H1 (cell line): Measurements from ENCODE around the gene MYRIP. TPM values are rescaled to one million over a fixed set of nuclear protein-coding genes. Genes with fewer than 3 reads are reported as not detected.

Experiments
- CTCF ChIA-PET: fragments of 300-600 bp; sonication (Branson Sonifier 250); formaldehyde crosslinking; loops from one replicate; lab custom pipeline; 2021; ENCODE audit not compliant: partially characterized antibody; lab: Charles Lee
- POLR2A ChIA-PET: fragments of 300-600 bp; sonication (Branson Sonifier 250); formaldehyde crosslinking; loops from one replicate; lab custom pipeline; 2021; ENCODE audit warnings: inconsistent platforms; ENCODE audit not compliant: partially characterized antibody; lab: Charles Lee
- DNase-seq, 2 experiments: peaks; one replicate each; pipeline versions ENCODE4 v3.0.0 to v3.0.0-alpha.2; 2010 to 2022; ENCODE audit warnings: low spot score in 2 of 2, low read depth in 1 of 2, mixed read lengths in 1 of 2
- FAIRE-seq: peaks from 2 replicates; lab custom pipeline; 2011; peaks lifted over from hg19 to GRCh38; lab: Jason Lieb, UNC
- H2AFZ ChIP-seq: 2 replicates; pipeline ENCODE4 v1.8.1; 2012; ENCODE audit warnings: low read length, inconsistent platforms
- H2AK5ac ChIP-seq: 2 replicates; pipeline ENCODE4 v1.6.1; 2013; ENCODE audit warnings: low read depth, low read length
- H2BK120ac ChIP-seq: replicated peaks from 2 replicates; pipeline ENCODE3; 2013; ENCODE audit warnings: low read depth, low read length, inconsistent platforms
- H2BK12ac ChIP-seq: 2 replicates; pipeline ENCODE4 v1.6.1; 2013; ENCODE audit warnings: low read depth, low read length
- H2BK15ac ChIP-seq: 2 replicates; pipeline ENCODE4 v1.6.1; 2013; ENCODE audit warnings: low read length
- H2BK20ac ChIP-seq: 2 replicates; pipeline ENCODE4 v1.6.1; 2013; ENCODE audit warnings: low read length
- H2BK5ac ChIP-seq: 2 replicates; pipeline ENCODE4 v1.6.1; 2013; ENCODE audit warnings: low read depth, low read length
- H3K14ac ChIP-seq: 2 replicates; pipeline ENCODE4 v1.6.1; 2013; ENCODE audit warnings: inconsistent platforms; ENCODE audit not compliant: insufficient read length
- H3K18ac ChIP-seq: 2 replicates; pipeline ENCODE4 v1.6.1; 2013; ENCODE audit warnings: low read length; ENCODE audit errors: extremely low read depth
- H3K23ac ChIP-seq: 2 replicates; pipeline ENCODE4 v1.6.1; 2013; ENCODE audit warnings: inconsistent platforms; ENCODE audit not compliant: insufficient read length
- H3K23me2 ChIP-seq: 2 replicates; pipeline ENCODE4 v1.6.1; 2013; ENCODE audit warnings: low read depth, low read length
- H3K27ac ChIP-seq: 2 replicates; pipeline ENCODE4 v1.6.1; 2011; ENCODE audit warnings: low read depth, low read length, inconsistent platforms
- H3K27me3 ChIP-seq, 4 experiments: replicated peaks in 1 of 4; 1 replicate in 1 of 4; 2 replicates in 3 of 4; pipeline versions ENCODE4 v1.6.1 to v1.8.1; 2011 to 2013; ENCODE audit warnings: low read length in 3 of 4, mild to moderate bottlenecking in 3 of 4, inconsistent platforms in 2 of 4, mixed read lengths in 2 of 4, moderate library complexity in 1 of 4; ENCODE audit not compliant: control insufficient read depth in 3 of 4, insufficient read depth in 3 of 4; ENCODE audit errors: extremely low read depth in 1 of 4
- H3K36me3 ChIP-seq, 4 experiments: 2 replicates each; pipeline versions ENCODE4 v1.6.1 to v1.8.1; 2011 to 2013; ENCODE audit warnings: mild to moderate bottlenecking in 4 of 4, low read length in 3 of 4, moderate library complexity in 2 of 4, control low read depth in 1 of 4, inconsistent platforms in 1 of 4; ENCODE audit not compliant: insufficient read depth in 4 of 4, control insufficient read depth in 2 of 4
- H3K4ac ChIP-seq: replicated peaks from 2 replicates; pipeline ENCODE3; 2013; ENCODE audit warnings: low read length, low read depth, mixed read lengths, inconsistent platforms; ENCODE audit not compliant: insufficient read length
- H3K4me1 ChIP-seq, 4 experiments: replicated peaks in 1 of 4; 1 replicate in 1 of 4; 2 replicates in 3 of 4; pipeline versions ENCODE4 v1.6.1 to v1.8.1; 2011 to 2013; ENCODE audit warnings: low read length in 3 of 4, inconsistent platforms in 2 of 4, mixed read lengths in 1 of 4; ENCODE audit not compliant: insufficient read depth in 4 of 4, control insufficient read depth in 3 of 4
- H3K4me2 ChIP-seq, 2 experiments: 2 replicates each; pipeline versions ENCODE4 v1.6.1 to v1.8.1; 2011 to 2013; ENCODE audit warnings: low read depth in 2 of 2, low read length in 2 of 2, control low read depth in 1 of 2, inconsistent platforms in 1 of 2, mild to moderate bottlenecking in 1 of 2; ENCODE audit not compliant: insufficient read depth in 1 of 2
- H3K4me3 ChIP-seq, 4 experiments: fragments of 200-600, 300-600 bp in 1 of 4; sonication (generic), shearing (Covaris generic), sonication (Bioruptor Twin) in 1 of 4; 2 replicates each; pipeline versions ENCODE4 v1.5.1 to v1.8.1; 2011 to 2016; ENCODE audit warnings: low read length in 4 of 4, low read depth in 3 of 4, control low read depth in 2 of 4, inconsistent platforms in 2 of 4, mild to moderate bottlenecking in 2 of 4, mixed read lengths in 1 of 4, moderate library complexity in 1 of 4; ENCODE audit not compliant: insufficient read depth in 2 of 4; ENCODE audit errors: extremely low read depth in 1 of 4
- H3K56ac ChIP-seq: replicated peaks from 2 replicates; pipeline ENCODE3; 2013; ENCODE audit warnings: low read depth, mild to moderate bottlenecking, mixed read lengths, low read length, inconsistent platforms; ENCODE audit not compliant: insufficient read length
- H3K79me1 ChIP-seq: 2 replicates; pipeline ENCODE4 v1.6.1; 2013; ENCODE audit warnings: low read depth, low read length, control low read depth
- H3K79me2 ChIP-seq, 2 experiments: 2 replicates each; pipeline versions ENCODE4 v1.6.1 to v1.8.1; 2012 to 2013; ENCODE audit warnings: low read length in 2 of 2, mild to moderate bottlenecking in 2 of 2, inconsistent platforms in 1 of 2; ENCODE audit not compliant: insufficient read depth in 2 of 2, control insufficient read depth in 1 of 2
- H3K9ac ChIP-seq, 4 experiments: replicated peaks in 1 of 4; 1 replicate in 1 of 4; 2 replicates in 3 of 4; pipeline versions ENCODE4 v1.6.1 to v1.8.1; 2011 to 2013; ENCODE audit warnings: low read depth in 3 of 4, low read length in 3 of 4, control low read depth in 2 of 4, mild to moderate bottlenecking in 2 of 4, moderate library complexity in 2 of 4, inconsistent platforms in 1 of 4; ENCODE audit errors: extremely low read depth in 1 of 4
- H3K9me3 ChIP-seq, 2 experiments: 2 replicates each; pipeline versions ENCODE4 v1.6.1 to v1.8.1; 2012 to 2013; ENCODE audit warnings: mild to moderate bottlenecking in 2 of 2, moderate library complexity in 2 of 2, control low read depth in 1 of 2, inconsistent platforms in 1 of 2, low read depth in 1 of 2, low read length in 1 of 2, mixed read lengths in 1 of 2; ENCODE audit not compliant: insufficient read depth in 2 of 2
- H4K20me1 ChIP-seq, 2 experiments: replicated peaks in 1 of 2; 2 replicates each; pipeline versions ENCODE3 to v1.8.1; 2011 to 2013; ENCODE audit warnings: inconsistent platforms in 2 of 2, low read length in 2 of 2, mild to moderate bottlenecking in 1 of 2; ENCODE audit not compliant: insufficient read depth in 2 of 2, control insufficient read depth in 1 of 2
- H4K5ac ChIP-seq: 2 replicates; pipeline ENCODE4 v1.6.1; 2013; ENCODE audit warnings: low read length, low read depth, mixed read lengths, inconsistent platforms; ENCODE audit not compliant: insufficient read length
- H4K8ac ChIP-seq: 2 replicates; pipeline ENCODE4 v1.8.0; 2013; ENCODE audit warnings: mild to moderate bottlenecking, moderate library complexity, low read length, inconsistent platforms; ENCODE audit not compliant: insufficient read depth; ENCODE audit errors: extremely low read depth
- H4K91ac ChIP-seq: replicated peaks from 2 replicates; pipeline ENCODE3; 2013; ENCODE audit warnings: low read length, mixed read lengths, inconsistent platforms; ENCODE audit not compliant: insufficient read length
- ASH2L ChIP-seq: fragments of 200-600, 300-600 bp; sonication (generic); IDR thresholded peaks from one replicate; pipeline ENCODE4 v1.7.1; 2017; ENCODE audit warnings: low read length
- BCL11A ChIP-seq, 2 experiments: IDR thresholded peaks; one replicate each; pipeline ENCODE4 v1.6.1; 2011; ENCODE audit warnings: low read depth in 2 of 2, low read length in 2 of 2, mild to moderate bottlenecking in 2 of 2
- CREB1 ChIP-seq: IDR thresholded peaks from 2 replicates; pipeline ENCODE4 v1.6.1; 2012; ENCODE audit warnings: inconsistent platforms
- CTBP2 ChIP-seq: IDR thresholded peaks from 2 replicates; pipeline ENCODE4 v1.7.0; 2011; ENCODE audit warnings: borderline replicate concordance, mild to moderate bottlenecking, moderate library complexity, mixed read lengths, low read length; ENCODE audit not compliant: insufficient read depth, insufficient read length
- E2F6 ChIP-seq: IDR thresholded peaks from 2 replicates; pipeline ENCODE4 v1.6.1; 2012; ENCODE audit warnings: inconsistent platforms
- GTF2F1 ChIP-seq: IDR thresholded peaks from 2 replicates; pipeline ENCODE4 v1.6.1; 2012; ENCODE audit warnings: low read depth, low read length, improper control_type of control experiment, borderline replicate concordance
- JUND ChIP-seq: IDR thresholded peaks from 2 replicates; pipeline ENCODE4 v1.6.1; 2011; ENCODE audit warnings: mild to moderate bottlenecking, improper control_type of control experiment, low read length
- KDM4A ChIP-seq: IDR thresholded peaks from one replicate; pipeline ENCODE4 v1.7.1; 2012; ENCODE audit warnings: low read depth, mild to moderate bottlenecking, moderate library complexity, low read length, inconsistent platforms; ENCODE audit not compliant: severe bottlenecking
- RXRA ChIP-seq: IDR thresholded peaks from 2 replicates; pipeline ENCODE4 v1.6.1; 2011; ENCODE audit warnings: low read depth, mild to moderate bottlenecking, low read length, moderate library complexity; ENCODE audit not compliant: insufficient read depth
- TAF1 ChIP-seq: IDR thresholded peaks from 2 replicates; pipeline ENCODE4 v1.6.1; 2011; ENCODE audit warnings: mild to moderate bottlenecking, low read depth, low read length
- TEAD4 ChIP-seq: IDR thresholded peaks from 2 replicates; pipeline ENCODE4 v1.6.1; 2012; ENCODE audit warnings: low read depth, low read length, inconsistent platforms, mixed read lengths
- WGBS, 2 experiments: shearing (Covaris generic) in 1 of 2; methylation state at CpG; one replicate each; pipeline versions ENCODE4 v1.1.6 to v1.1.7; 2013 to 2015; ENCODE audit warnings: low lambda C conversion rate in 2 of 2, mixed read lengths in 2 of 2, inconsistent platforms in 1 of 2, low coverage in 1 of 2, missing lambda C conversion rate in 1 of 2; ENCODE audit not compliant: insufficient replicate concordance in 2 of 2, insufficient coverage in 1 of 2, insufficient read length in 1 of 2; ENCODE audit errors: extremely low coverage in 1 of 2, missing lambda C conversion rate in 1 of 2; 5-methylcytosine and 5-hydroxymethylcytosine counted together
- polyA plus RNA-seq, 7 experiments: library from polyadenylated mRNA; depleted of rRNA in 3 of 7; stranded (reverse) in 5 of 7; unstranded in 2 of 7; fragments of >200 nt in 5 of 7; fragments of 200-250 nt in 2 of 7; gene quantifications; 1 replicate in 5 of 7; 2 replicates in 1 of 7; 4 replicates in 1 of 7; pipeline versions ENCODE4 v1.2.1 to v1.2.3, GENCODE V29; 2011 to 2013; ENCODE audit warnings: missing spikeins in 2 of 7, mixed read lengths in 2 of 7
- total RNA-seq: library from RNA; stranded (reverse); fragmentation: NEBNext Ultra II Directional; extraction: Animal tissue kit (Norgen Biotek cat#: 25700); gene quantifications from 2 replicates; pipeline ENCODE4 v1.2.1, GENCODE V29; 2021

MYRIP gene
- total and polyA plus RNA-seq, 2 of the 8 experiments (the other 6 are each of a cell fraction or from before 2014, with no cell fraction given) = 0.54 to 4.3 TPM

- Histone ChIP-seq H3K4ac (no peak overlapping the region), H2BK20ac (no peak overlapping the region), H3K4me2 (no peak overlapping the region), H3K14ac (no peak overlapping the region), H2AK5ac (no peak overlapping the region), H3K9ac (no peak overlapping the region), H3K27ac (no peak overlapping the region), H2AFZ (no peak overlapping the region), H2BK120ac (no peak overlapping the region), H4K91ac (no peak overlapping the region), H2BK12ac (no peak overlapping the region), H3K79me1 (no peaks in the 10 kb centered on the region), H3K56ac (no peak overlapping the region), H3K4me1 (no peaks in the 10 kb centered on the region), H3K9me3 (0 out of 4 replicates have a peak, but pooled peaks cover 0 to 2% of the 10 kb centered on the region in 2 experiments), H3K23ac (no peak overlapping the region), H4K20me1 (no peaks in the 10 kb centered on the region), H2BK15ac (no peak overlapping the region), H4K5ac (no peak overlapping the region), H3K18ac (no peak overlapping the region), H4K8ac (no peak overlapping the region), H3K23me2 (no peaks in the 10 kb centered on the region), H3K36me3 (no peaks in the 10 kb centered on the region), H3K4me3 (no peak overlapping the region), H2BK5ac (no peak overlapping the region), H3K27me3 (peaks cover 0 to 1% (median 0%) of the 10 kb centered on the region in 4 experiments; a peak in 1 of 7 replicates), H3K79me2 (no peaks in the 10 kb centered on the region)
- 97% methylated on average over 3 of the region's 3 CpGs; no CpG with 5 or more reads in 1 of the 2 experiments for WGBS, 2 experiments
- FAIRE-seq (no peak), DNase-seq (no peak)
- CTCF ChIA-PET = interaction anchor here (0.6 to 1.7 kb wide), 2 partner anchors 39 to 124 kb away, joined by 3 to 4 read pairs; no protein-coding TSS in a partner anchor
- POLR2A ChIA-PET = no interaction called here
- TF ChIP-seq GTF2F1 = no peak
- no peak for TF ChIP-seq JUND
- TF ChIP-seq ASH2L = no peak
- no peak for TF ChIP-seq TAF1
- TF ChIP-seq CTBP2 = no peak
- no peak for TF ChIP-seq RXRA
- no peak for TF ChIP-seq TEAD4
- no peak for TF ChIP-seq KDM4A
- no peak for TF ChIP-seq E2F6
- TF ChIP-seq CREB1 = no peak
- no peak for TF ChIP-seq BCL11A (IDR thresholded peaks at IDR 0.05; ENCODE audit: low read depth in 2 of 2, low read length in 2 of 2)
Measured at GRCh38 chr3:40054568-40055222, 245.3 kb downstream of the MYRIP start.
